K562 treated with DMSO at 1 percent for 24 hours (cell line): ENCODE measurements around the gene CLGN. TPM values are rescaled to one million over a fixed set of nuclear protein-coding genes. Genes with fewer than 3 reads are reported as not detected.

Experiments
- total RNA-seq: library from RNA; unstranded; fragments of 300-600 nt; gene quantifications from 2 replicates; pipeline ENCODE4 v1.2.3, GENCODE V29; 2022; ENCODE audit warnings: low read depth; ENCODE audit not compliant: insufficient read depth

Gene CLGN
- total RNA-seq: 11.7 and 12.8 TPM in 2 replicates

GRCh38 chr4:140427106-140427918 is at the start of gene CLGN:
TSS of gene CLGN (minus strand) at chr4:140427648. CDS start at chr4:140413078, 14,570 bp downstream.

GRCh38 chr4:140373328-140374129 is 53.9 kb downstream of the CLGN start, which contains the start of gene SCOC:
TSS of gene SCOC (plus strand) at chr4:140373646. CDS start at chr4:140379171, 5,525 bp downstream.

Other genes with a start within 250 kb of the CLGN start
- gene SCOC, start 54.0 kb downstream of the CLGN start, total RNA-seq: 15.4 and 20.6 TPM in 2 replicates
- not detected in 2 replicates for gene MGAT4D, start 70.6 kb upstream of the CLGN start, total RNA-seq
- gene ELMOD2, start 96.5 kb upstream of the CLGN start, total RNA-seq: 13.1 and 13.3 TPM in 2 replicates
- gene UCP1, start 141.3 kb upstream of the CLGN start, total RNA-seq: not detected in 2 replicates